OCI-LY3 (cell line): ENCODE measurements around the gene PRCD.

ENCODE experiments used
- EZH2phosphoT487 ChIP-seq: fragments of 200-600 bp; shearing (Covaris generic); IDR thresholded peaks from 2 replicates; pipeline ENCODE4 v1.6.1; 2018; ENCODE audit warnings: antibody characterized with exemption, mixed run types, low read depth
- TF ChIP-seq, protein P1 (sequence below): fragments of 200-600, 300-600 bp; sonication (generic); IDR thresholded peaks from 2 replicates; pipeline ENCODE4 v1.5.1; 2014; ENCODE audit warnings: antibody characterized with exemption, low read length, low read depth

GRCh38 chr17:76499267-76499667 is 40.6 kb upstream of the PRCD start:
- no peak for TF ChIP-seq EZH2phosphoT487
- TF ChIP-seq, protein P1, sequence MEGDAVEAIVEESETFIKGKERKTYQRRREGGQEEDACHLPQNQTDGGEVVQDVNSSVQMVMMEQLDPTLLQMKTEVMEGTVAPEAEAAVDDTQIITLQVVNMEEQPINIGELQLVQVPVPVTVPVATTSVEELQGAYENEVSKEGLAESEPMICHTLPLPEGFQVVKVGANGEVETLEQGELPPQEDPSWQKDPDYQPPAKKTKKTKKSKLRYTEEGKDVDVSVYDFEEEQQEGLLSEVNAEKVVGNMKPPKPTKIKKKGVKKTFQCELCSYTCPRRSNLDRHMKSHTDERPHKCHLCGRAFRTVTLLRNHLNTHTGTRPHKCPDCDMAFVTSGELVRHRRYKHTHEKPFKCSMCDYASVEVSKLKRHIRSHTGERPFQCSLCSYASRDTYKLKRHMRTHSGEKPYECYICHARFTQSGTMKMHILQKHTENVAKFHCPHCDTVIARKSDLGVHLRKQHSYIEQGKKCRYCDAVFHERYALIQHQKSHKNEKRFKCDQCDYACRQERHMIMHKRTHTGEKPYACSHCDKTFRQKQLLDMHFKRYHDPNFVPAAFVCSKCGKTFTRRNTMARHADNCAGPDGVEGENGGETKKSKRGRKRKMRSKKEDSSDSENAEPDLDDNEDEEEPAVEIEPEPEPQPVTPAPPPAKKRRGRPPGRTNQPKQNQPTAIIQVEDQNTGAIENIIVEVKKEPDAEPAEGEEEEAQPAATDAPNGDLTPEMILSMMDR: no peak
